GM21576 (cell line): Measurements from ENCODE around the gene SLIT3.

Source experiments
- ATAC-seq: cut with Tn5 transposase; IDR thresholded peaks from one replicate; pipeline ENCODE4 v1.9.1; 2021; ENCODE audit warnings: mild to moderate bottlenecking, moderate library complexity; ENCODE audit not compliant: unreplicated experiment

Gene SLIT3

DNA sequence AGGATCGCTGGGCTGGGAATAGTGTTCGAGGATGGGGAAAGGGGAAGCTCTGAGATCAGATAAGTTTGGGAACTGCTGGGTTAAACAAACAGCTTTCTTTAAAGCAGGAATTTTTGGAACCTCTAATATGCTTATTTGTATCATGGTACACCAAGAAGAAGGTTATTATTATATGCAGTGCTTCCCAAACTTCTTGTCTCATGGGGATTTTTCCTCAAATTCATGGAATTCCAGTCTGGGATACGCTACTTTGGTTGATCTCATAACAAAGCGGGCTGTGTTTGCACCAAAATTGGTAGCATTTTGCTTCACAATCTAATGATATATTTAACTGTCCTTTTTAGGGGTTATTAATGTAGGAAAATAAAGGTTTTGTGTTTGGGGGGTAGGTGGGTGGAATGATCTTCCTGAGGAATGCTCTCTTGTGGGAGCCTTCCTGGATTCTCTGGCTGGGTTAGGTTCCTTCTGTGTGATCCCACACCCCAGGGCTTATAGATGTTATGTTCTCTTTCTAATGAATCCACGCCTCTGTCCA lies 605.6 kb downstream of the SLIT3 start:
- no peak for ATAC-seq

DNA sequence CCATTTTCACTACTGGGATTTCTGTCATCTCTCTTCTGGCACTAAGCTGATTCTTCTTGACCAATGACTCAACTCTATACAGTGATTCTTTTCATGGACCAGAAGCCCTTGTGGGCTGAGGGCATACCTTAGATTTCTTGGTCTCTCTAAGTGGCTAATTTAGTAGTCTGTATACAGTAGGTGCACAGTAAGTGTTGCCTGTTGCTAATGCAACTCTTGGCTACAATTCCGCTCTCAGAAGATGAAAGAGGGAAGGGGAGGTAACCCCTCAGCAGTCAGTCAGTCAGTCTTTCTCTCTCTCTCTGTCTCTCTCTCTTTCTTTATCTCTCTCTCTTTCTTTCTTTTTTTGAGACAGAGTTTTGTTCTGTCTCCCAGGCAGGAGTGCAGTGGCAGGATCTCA lies 606.6 kb downstream of the SLIT3 start:
- no peak for ATAC-seq

DNA sequence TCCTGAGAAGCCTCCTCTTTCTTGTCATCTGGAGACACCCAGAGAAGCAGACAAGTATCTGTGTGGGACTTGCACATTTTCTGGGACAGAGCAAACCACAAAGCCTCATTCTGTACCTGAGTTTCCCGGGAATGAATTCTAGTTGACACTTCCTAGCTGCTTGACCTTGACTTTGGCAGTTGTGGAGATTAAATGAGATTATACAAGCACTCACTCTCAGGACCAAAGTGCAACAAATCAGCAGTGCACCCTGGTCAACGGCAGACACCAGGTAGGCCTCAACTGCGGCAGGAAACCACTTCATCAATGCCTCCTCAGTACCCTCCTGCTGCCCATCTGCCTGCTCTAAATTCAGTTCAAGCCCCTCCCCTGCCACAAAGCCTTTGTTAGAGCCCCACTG lies 607.1 kb downstream of the SLIT3 start:
- ATAC-seq, result no peak

DNA sequence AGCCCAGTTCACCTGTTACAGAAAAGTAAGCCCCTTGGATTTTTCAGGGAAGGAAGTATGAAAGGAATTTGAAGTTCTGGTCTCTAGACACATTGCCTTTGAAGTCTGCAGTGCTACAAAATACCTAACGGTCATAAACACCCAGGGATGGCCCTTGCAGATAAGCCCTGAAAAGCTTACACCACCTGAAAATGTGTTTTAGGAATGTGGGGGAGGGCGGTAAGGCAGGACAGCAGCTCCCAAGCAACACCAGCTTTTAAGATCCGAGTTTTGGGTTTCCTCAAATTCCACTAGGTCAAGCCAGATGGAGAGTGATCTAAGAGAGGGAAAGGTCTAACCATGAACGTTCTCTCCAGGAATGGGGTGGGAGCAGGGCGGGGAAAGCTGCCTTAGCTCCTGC lies 607.6 kb downstream of the SLIT3 start:
- ATAC-seq, result no peak

DNA sequence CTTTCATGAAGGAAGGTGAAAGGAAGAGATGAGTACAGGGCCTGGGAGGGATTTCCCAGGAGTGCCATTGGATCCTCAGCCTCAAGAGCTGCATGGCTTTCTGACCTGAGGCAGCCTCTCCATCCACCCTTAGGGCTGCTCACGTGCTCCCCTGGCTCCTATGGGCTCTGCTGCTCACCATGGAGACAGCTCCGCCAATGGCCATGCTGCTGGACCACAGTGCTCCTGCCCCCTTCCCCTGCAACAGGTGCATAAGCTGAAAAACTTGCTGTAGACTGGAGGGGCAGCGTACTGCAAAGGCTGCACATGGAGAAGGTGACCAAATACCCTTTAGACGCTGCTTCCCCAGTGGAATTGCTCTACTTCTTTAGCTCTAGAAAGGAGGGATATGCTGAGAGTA lies 609.0 kb downstream of the SLIT3 start:
- ATAC-seq, result no peak

DNA sequence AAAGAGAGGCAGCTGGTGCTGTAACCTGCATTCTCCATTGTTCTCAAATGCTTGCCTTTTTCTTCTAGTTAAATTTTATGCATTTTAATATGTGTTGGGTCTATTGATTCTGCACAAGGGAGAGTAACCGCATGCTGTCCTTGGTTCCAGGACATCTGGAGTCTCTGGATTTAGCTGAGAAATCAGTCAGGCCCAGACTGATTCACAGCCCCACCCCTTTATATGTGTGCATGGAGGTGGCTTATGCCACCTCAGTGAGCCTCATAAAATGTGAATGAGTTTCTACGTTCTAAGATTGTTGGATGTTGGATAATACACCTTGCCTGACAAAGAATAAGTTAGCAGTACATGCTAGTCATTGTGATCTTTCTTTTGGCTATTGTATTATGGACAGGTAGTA lies 611.7 kb downstream of the SLIT3 start:
- ATAC-seq, result no peak

DNA sequence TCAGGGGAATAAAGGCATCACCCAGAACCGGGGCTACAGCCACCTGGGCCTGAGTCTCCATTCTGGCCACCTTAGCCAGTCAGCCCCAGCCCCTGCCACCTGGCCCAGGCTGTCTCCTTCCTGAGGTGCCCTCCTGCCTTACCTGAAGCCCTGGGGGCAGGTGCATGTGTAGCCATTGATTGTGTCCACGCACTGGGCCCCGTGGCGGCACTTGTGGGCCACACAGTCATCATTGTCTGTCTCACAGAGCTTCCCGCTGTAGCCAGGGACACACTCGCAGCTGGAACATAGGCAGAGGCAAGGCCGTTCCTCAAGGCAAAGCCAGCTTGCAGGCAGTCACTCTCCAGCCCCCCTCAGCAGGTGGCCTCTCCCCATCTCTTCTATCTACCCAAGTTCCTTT lies 614.1 kb downstream of the SLIT3 start:
- no peak for ATAC-seq

DNA sequence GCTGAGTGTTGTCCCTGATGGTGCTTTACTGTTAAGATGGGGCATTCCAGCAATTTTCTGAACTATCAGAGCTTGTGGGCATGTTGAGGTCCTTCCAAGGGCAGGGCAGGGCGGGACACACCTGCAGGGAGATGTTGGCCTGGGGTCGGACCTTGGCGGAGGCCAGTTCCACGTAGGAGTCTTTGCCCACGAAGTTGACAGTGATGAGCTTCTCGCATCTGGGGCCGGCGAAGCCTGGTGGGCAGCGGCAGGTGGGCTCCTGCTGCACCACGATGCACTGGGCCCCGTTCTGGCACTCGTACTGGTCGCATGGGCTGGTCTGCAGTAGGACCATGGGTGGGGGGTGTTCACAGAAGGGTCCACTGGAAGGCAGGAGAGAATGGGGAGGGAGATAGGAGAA lies 615.4 kb downstream of the SLIT3 start:
- ATAC-seq, result no peak

DNA sequence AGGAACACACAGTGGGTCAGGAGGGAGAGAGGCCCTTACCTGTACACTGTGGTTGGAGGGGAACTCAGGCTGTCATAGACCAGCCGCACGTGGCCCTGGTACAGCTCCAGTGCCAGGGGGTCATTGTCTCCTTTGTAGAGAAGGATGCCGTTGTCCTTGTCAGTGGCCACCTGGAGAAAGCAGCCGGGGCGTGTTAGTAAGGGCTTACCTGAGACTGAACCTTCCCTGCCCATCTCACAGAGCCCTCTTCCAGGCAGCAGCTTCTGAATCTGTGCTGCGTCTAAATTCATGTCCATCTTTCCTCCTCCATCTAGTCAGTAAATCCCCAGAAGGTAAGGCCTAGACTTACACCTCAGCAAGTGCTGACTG lies 617.0 kb downstream of the SLIT3 start:
- no peak for ATAC-seq

DNA sequence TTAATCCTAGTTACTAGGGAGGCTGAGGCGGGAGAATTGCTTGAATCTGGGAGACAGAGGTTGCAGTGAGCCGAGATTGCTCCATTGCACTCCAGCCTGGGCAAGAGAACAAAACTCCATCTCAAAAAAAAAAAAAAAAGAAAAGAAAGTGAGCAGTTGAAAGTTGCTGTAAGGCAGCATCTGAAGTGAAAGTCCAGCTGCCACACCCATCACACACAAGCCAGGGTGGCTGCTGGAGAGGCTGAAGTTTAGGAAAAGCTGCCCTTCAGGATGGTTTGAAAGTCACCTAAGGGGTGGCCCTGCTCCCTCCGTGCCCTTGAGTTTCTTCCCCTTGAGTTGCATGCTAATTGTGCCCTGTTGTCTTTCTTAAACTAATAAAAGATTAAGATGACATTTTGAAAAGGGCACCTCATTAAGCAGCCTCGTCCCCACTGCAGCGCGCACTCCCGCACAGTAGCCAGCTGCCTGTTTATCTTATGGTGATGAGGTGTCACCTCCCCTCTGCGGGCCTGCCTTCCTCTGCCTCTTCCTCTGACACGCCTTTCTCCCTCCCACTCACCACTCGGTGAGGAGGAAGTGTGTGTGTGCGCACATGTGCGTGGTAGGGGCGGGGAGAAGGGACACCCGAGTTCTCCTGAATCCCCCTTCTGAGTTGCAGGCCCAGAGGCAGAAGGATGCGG lies 617.6 kb downstream of the SLIT3 start:
- ATAC-seq, result no peak

DNA sequence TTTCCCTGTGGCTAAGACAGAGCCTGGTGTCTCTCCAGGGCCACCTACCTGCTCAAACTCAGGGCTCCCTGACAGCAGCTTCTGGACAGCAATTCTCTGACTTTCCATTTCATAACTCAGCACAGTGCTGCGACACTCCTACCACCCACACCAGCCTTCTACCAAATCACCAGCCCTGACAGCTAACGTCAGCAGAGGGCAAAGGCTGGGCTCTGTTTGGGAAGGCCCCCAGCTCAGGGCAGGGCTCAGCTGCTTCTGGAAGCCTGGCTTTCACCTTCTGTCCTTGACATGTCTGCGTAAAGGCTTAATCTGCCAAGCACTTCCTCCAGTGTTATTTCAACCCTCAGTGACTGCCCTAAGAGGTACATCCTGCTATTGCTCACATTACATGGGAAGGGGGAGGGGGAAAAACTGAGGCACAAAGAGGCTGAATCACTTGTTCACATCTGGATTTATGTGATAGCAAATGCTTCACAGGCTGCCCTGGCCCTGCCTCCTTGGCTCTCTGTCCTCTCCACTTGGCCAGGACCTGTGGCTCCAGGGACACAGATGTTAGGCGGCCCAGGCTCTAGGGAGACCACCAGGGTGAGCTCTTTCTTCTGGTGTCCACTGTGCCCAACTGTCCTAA lies 619.3 kb downstream of the SLIT3 start:
- ATAC-seq, result no peak

DNA sequence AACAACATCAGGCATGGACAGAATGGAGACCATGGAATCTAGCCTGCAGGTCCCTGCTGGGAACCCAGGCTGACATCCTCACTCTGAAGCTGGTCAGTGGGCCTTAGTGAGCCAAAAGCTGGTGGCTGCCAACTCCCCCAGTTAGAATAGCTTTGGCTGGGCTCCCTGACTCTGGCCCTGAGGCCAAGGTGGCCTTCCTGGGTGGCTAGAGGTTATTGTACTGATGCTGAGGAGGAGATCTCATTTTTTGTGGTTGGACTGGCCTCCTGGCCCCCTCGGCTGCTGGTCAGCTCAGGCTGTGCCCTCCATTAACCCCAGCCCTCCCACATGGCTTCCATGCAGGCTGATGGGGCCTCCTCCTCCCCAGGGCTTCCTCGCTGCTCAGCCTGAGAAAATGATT lies 620.5 kb downstream of the SLIT3 start:
- ATAC-seq, result no peak

DNA sequence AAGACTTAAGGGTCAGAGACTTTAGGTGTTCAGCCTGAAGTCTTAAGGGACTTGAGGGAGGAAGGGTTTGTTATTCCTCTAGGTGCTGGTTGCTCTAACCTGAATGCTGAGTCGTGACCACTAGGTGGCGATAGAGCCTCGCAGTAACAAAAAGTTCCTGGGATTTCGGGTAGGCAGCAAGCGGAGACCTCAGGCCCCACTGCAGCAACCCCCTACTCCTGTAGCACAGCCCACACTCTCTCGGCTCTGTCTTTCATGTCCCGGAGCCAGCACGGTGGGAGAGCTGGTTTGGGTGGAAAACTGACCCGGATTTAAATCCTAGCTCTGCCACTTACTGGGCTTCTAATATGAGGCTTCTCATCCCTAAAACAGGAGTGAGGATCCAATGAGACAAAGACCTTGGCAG lies 621.4 kb downstream of the SLIT3 start:
- ATAC-seq, result peak; percentile 54

DNA sequence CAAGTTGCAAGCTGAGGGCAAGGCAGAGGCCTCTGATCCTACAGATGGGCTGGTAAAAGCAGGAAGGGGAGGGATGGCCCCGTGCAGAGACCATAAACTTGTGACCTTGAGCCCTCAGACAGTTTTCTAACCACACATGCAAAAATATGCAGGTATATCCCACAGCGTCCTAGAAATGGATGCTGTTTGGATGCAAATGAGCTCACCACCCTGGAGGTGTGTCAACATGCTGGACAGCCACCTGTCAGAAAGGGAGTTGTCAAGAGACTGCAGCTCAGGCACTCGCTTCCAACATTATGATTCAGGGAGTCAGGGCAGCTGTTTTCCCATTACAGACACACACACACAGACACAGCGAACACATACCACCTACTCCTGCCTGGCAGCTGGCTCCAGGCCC lies 624.4 kb downstream of the SLIT3 start:
- no peak for ATAC-seq

DNA sequence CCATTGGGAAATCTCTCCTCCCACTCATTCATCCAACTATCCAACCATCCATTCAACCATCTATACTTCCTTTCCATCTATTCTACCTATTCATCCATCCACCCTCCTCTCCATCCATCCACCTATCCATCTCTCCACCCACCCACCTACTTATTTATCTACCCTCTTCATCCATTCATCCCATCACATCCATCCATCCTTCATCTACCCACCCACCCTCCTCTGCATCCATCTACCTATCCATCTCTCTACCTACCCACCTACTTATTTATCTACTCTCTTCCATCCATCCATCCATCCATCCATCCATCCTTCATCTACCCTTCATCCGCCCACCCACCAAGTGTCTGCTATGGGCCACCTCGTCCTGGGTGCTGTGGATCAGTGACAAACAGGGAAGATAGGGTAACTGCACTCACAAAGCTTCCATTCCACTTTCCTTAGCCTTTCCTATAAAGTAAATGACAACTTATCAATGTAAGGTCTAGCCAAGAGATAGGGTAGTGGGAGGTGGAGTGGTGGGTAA lies 625.0 kb downstream of the SLIT3 start:
- no peak for ATAC-seq

DNA sequence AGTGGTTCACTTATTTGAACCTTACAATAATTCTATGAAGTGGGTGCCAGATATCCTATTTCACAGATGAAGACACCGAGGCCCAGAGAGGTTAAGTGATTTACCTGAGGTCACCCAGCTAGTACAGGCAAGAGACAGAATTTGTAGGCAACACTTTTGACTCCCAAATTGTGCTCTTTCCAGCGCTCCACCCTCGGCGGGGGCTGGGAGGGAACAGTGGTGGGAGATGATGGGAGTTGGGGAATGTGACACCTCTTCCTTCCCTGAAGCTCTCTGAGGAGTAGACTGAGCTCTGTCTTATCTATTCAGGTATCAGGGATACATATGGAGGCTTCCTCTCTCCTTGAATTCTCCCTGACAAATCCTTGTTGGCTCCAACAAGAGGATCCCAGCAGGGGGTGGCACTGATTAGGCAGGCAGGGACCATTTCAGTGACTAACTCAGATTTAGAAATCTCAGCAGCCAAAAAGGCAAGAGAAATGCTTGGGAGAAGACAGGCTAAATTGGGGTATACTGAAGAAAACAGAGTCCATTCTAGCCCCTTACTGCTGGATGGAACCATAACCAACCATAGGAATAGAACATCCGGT lies 626.0 kb downstream of the SLIT3 start:
- no peak for ATAC-seq

DNA sequence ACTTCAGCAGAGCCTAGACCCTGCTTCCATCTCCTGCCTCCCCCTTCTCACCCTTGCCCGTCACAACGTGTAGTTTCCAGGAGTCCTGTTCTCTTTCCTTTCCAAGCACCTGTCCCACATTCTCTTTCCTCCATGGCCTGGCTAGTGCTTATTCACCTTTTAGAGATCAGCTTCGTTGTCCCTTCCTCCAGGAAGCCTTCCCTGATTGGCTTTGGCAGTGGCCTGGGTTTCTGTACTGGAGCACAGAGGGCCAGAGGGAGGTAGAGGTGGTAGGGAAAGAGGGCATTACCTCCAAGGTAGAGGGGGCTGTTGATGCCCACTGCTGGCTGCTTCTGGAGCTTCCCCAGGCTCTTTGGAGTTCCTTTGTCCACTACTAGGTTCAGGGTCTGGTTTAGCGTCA lies 628.1 kb downstream of the SLIT3 start:
- ATAC-seq, result no peak

DNA sequence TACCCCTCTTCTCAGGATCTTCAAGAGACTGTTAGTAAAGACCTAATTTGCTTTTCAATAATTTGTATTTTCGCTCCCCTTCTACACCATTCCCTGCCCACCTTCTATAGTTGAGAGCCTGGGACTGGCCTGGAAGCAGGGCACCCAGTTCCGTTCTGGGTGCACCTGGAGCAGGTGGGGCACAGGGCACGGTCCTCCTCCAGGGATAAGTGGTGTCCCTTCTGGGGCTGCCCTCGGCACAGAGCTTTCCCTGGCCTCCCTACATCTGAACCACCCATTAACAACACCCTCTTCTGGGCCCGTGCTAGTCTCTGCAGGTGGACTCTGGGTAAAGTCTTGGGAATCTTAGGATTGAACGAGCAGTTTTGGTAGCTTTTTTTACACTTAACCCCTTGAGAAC lies 628.9 kb downstream of the SLIT3 start:
- ATAC-seq, result no peak

DNA sequence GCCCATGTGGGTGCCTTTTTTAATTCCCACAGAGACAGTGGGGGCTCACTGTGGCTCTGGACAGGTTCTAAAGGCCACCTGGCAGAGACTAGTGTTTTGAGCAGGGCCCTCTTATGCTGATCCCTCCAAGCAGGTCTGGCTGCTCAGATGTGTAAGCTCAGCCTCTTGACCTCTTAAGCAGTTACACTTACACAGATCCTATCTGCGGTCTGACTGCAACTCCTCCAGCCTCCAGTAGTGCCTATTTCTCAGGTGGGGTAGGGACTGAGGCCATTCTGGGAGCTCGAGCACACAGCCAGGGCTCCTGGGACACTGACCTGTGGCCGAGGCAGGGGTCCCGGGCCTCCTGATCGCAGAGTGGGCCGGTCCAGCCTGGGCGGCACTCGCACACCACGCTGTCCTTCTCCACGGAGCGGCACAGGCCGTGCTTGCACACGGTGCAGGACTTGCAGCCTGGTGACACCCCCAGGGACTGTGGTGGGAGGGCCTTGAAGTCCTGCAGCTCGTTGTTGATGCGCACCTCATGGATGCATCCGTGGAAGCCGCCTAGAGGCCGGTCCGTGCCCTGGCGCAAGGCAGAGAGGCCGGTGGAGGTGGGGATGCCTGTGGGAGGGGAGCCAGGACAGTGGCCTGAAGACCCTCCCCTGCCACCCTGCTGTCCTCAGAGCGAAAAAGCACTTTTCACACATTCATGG lies 629.9 kb downstream of the SLIT3 start:
- ATAC-seq, result no peak

DNA sequence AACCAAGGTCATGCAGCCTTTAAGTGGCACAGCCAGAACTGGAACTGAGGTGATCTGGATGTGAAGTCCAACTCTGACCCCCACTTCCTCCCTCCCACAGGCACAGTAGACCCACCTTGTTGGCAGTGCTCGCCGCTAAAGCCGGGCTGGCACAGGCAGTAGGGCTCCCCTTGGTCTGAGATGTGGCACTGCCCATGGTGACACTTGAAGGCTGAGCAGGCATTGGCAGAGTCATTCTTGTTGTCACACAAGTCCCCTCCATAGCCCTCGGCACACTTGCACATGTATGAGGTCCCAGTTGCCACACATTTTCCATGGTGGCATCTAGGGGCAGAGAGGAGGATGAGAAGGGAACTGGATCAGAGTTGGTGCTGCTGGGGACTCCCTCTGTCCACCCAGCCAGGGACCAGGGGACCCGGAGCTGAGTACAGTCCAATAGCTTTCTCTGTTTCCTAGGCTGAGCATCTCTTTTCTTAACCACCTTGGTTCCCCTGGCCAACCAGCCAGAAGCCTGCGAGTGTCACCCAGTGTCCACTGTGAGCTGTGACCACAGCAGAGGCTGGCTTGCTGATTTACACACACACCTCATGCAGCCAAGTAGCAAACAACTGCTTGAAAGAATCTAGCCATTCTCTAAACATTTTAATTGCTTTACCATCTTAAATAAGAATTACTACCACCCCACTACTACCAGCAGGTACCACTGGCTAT lies 631.1 kb downstream of the SLIT3 start:
- no peak for ATAC-seq

DNA sequence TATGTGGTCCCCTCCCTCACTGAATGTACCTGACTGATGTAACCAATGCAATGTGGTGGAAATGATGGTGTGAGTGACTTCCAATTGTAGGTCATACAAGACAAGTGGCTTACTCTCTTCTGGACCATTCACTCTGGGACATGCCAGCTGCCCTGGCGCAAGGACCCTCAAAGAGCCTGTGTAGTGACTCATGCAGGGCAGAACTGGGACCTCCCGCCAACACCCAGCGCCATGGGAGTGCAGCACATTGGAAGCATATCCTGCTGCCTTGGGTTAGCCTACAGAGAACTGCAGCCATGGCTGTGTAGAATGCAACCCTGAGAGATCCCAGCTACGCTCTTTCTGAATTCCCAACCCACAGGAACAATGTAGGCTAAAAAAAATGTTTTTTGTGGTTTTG lies 631.8 kb downstream of the SLIT3 start:
- ATAC-seq, result no peak
